IPS DF 4.7 (cell line): Measurements from ENCODE around the gene HPSE2.

Experiments used
- DNase-seq: peaks from one replicate; pipeline ENCODE4 v3.0.0-alpha.2; 2013; ENCODE audit warnings: low spot score; ENCODE audit errors: extremely low read depth

Gene HPSE2

DNA sequence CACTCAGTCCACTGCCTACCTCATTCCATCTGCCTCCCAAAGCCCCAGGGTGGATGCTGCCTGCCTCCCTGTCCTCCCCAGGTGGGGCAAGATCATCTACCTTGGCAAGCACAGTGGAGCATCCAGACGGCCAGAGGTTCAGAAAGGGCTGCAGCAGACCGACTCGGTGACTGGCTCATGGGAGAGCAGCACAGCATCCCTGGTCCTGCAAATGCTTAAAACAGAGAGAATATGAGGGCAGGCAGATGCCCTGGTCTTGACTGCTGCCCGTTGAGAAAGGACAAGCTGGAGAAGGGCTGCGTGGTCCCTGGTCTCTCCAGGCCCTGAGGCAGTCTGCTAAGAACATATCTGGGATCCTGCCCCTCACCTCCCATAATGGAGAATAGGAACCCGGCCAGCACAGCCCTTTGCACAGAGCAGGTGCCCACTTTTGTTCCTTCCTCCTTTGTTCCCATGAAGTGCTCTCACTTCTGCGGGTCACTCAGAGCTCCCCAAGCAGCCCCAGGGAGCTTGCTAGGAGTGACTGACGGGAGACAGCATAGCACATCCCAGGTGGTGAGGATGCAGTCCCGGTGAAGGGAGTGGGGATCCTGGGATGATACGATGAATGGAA lies 790.3 kb downstream of the HPSE2 start:
- no peak for DNase-seq

- DNase-seq = no peak
Measured at GRCh38 chr10:98444314-98445006, 791.2 kb downstream of the HPSE2 start.

DNA sequence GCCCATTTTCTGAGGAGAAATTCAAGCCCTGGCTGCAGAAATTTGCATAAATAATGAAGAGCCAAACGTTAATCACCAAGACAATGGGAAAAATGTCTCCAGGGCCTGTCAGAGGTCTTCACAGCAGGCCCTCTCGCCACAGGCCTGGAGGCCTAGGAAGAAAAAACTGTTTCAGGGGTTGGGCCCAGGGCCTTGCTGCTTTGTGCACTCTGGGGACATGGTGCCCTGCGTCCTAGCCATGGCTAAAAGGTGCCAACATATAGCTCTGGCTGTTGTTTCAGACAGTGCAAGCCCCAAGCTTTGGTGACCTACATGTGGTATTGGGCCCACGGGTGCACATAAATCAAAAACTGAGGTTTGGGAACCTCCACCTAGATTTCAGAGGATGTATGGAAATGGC lies 796.9 kb downstream of the HPSE2 start:
- no peak for DNase-seq

GRCh38 chr10:98436704-98437103 lies 798.9 kb downstream of the HPSE2 start:
- DNase-seq = no peak

DNA sequence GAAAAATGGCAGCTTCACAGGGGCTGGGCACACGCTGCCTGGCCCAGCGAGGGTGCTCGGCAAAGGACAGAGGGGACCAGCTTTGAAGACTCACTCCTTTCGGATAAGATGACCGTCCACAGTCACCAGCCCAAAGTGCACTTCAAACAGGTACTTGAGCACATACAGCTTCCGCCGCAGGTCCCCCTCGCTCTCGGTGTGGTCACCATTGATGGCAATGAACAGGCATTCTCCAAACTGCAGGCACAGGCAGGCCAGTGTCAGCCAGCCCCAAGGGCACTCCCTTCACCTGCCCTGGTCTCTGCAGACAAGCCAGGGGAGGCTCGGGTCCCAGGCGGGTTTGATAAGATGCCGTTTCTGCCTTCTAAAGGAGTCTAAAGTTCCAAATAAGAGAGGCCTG lies 800.5 kb downstream of the HPSE2 start:
- no peak for DNase-seq

DNA sequence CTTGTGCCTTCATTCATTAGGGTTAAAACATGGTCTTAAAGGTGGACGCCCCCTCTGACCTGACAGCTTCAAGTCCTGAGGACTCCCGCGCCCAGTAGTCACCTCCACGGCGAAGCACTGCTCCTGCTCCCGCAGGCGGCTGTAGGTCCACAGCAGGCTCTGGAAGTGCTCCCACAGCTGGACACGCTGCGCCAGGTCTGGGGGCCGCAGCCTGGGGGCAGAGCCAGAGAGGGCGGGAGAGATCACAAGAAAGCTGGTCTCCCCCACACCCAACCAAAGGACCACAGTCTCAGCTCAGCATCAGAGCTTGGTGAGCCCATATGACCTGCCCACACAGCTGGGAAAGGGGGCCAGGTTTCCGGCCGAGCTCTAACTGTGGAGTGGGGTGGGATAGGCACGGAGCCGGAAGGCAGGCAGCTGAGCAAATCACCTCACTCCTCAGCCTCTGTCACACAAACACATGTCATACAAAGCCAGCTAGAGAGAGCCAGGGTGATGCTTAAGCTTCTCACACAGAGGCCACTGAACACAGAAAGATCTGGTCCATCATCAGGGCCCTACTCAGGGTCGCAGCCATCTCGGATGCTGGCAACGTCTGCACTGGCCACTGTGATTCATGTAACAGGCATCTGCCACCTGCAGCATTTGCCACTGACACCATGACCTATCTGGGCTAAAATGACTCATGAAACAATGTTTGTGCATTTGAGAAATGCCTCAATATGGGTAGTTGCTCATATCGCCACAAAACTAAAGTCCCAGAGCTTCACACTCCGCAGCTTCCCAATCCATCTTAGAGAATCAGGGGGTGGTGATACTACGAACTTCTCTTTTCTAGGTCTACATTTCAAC lies 801.5 kb downstream of the HPSE2 start:
- DNase-seq = no peak

DNA sequence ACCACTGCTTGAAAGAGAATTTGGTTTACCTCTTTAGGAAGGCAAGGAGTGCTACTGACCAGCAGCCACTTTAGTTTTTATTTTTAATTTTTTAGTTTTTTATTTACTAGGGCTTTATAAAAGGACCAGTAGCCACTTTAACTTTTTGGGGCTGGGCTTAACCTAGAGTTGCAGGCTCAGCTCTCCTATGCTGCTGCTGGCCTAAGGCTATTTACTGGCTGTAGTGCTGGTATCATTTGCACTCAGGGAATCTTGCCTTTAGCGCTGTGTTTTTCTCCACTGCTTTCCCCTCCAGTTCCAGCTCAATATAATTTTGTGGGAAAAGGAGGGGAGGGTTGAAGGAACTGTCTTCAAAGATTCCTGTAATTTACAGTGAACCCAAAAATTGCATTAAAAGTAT lies 802.3 kb downstream of the HPSE2 start:
- no peak for DNase-seq

- no peak for DNase-seq
Measured at GRCh38 chr10:98432330-98432729, 803.3 kb downstream of the HPSE2 start.

- DNase-seq = no peak
Measured at GRCh38 chr10:98431016-98431415, 804.6 kb downstream of the HPSE2 start.

DNA sequence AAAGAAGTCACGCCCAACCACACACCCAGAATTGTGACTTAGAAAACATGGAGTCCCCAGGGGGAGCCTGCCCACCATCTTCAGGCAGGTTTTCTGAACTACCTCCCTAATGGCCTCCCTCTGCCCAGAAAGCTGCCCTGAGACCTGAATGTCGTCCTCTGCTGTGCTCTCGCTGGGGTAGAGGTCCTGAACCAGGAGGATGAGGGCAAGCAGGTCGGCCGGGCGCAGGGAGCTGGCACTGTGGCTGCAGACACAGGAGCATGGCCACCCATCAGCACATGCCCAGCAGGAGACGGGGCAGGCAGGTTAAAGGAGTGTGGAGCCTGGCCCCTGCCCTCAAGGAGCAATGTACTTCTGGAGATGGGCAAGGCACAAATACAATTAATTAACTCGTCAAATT lies 805.2 kb downstream of the HPSE2 start:
- no peak for DNase-seq

- DNase-seq = no peak
Measured at GRCh38 chr10:98429320-98430072, 806.2 kb downstream of the HPSE2 start.

- no peak for DNase-seq
Measured at GRCh38 chr10:98427011-98427515, 808.6 kb downstream of the HPSE2 start.

DNA sequence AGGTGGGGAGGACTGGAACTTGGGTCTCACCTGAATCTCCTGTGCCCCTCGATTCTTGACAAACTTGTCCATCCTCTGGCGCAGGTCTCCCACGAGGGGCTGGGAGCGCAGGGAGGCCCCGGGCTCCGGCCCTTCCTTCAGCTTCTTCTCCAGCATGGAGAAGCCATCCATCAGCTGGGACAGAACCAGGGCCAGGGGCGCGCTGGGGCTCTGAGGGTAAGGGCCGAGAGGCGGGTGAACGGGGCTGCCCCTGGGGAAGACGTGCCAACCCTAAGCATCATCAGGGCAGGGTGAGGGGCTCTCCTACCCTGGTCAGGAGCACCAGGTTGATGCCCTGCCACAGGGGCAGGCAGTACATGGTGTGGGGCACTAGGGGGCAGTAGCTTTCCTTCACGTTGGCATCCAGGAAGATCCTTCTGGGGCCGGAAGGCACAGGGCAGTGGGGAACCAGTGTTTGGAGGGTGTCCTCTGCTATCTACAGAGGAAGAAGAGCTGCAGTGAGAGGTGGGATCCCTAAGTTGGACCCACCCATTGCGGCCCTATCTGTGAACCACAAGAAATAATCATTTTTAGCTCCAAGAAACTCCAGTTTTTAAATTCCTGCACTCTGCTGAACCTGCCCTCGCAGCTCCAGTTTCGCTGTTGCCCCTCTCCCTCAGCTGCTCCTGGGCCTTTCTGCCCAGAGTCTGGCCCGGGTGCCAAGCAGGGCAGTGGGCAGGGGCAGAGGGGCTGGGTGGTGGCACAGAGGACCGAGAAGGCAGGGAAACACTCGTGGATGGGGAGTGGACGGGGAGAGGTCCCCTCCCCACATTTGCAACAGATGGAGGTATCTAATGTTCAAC lies 809.9 kb downstream of the HPSE2 start:
- DNase-seq = no peak

DNA sequence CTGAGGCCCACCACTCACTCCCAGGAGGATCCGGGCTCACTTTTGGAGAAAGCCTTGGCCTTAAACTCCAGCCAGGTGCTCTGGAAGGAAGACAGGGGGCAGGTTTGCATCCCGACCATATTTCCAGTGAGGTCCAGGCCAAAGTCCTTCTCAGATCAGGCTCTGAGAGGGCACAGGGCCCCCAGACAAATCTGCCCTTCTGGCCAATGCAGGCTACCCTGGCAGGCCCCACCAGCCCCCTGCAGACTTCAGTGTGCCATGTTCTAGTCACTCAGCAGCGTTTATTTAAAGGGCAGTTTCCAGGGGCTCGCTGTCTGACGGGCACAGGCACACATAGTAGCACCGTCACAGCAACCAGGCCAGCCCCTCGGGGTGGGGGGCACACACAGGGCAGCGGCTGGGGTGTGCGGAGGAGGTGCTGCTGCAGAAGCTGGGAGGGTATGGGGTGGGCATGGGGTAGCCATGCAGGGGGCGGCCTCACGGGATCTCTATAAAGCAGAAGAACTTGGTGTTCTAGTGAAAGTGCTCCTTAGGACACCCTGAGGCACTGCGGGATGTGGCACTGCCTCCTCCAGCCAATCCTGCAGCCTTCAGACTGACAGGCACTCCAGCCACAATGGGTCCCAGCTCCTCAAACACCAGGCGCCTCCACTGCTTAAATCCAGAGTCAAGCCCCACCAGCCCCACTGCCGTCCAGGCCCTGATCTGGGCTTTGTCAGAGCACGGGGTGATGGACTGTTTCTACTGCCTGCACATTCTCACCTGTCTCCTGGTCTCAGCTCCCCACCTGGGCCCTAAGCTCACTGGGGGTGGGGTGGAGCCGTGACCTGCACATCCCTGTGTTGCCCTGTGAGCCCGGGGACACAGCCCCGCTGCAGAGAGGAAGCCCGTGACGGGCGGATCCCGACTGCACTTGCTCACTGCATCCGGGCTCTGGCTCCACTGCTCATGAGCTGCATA lies 811.1 kb downstream of the HPSE2 start:
- DNase-seq = no peak

- no peak for DNase-seq
Measured at GRCh38 chr10:98423691-98424120, 811.9 kb downstream of the HPSE2 start.

DNA sequence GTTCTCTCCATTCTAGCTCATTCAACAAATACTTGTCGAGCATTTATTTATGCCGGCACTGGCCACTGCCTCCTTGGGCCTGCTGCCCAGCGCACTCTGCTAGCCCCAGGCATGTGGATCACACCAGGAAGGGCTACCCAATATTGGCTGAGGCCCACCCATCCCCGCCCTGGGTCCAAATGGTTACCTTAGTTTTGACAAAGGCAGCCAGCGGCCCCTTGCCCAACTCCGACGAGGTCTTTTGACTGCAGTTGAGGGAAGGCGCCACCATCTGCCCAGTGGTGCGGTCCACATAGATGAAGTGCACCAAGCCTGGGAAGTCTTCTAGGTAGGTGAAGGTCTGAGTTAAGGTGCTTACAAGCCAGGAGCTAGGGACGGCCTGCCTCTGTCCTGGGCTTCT lies 813.5 kb downstream of the HPSE2 start:
- DNase-seq = no peak

DNA sequence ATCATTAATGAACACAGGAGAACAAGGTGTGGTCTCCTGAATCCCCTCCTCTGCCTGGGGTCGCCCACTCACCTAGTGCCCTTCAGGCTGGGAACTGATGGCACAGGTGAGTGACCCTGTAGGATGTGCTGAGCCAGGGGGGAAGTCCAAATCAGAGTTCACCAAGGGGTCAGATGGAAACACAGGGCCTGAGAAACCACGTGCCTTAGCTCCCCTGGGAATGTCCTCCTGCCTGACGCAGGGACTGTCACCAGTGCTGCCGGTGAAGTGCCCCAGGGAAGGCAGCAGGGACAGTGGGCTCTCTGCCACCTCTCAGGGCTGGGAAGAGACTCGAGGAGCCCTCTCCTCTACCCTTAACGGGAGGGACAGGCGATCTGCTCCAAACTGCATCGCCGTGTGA lies 814.9 kb downstream of the HPSE2 start:
- DNase-seq = no peak

- no peak for DNase-seq
Measured at GRCh38 chr10:98419469-98420261, 816.0 kb downstream of the HPSE2 start.
